HG02571 (cell line): ENCODE data around the gene PLCB2.

ENCODE experiments used
- ATAC-seq: cut with Tn5 transposase; IDR thresholded peaks from one replicate; pipeline ENCODE4 v1.9.1; 2021; ENCODE audit warnings: mild to moderate bottlenecking, moderate library complexity; ENCODE audit not compliant: unreplicated experiment

Gene PLCB2

DNA sequence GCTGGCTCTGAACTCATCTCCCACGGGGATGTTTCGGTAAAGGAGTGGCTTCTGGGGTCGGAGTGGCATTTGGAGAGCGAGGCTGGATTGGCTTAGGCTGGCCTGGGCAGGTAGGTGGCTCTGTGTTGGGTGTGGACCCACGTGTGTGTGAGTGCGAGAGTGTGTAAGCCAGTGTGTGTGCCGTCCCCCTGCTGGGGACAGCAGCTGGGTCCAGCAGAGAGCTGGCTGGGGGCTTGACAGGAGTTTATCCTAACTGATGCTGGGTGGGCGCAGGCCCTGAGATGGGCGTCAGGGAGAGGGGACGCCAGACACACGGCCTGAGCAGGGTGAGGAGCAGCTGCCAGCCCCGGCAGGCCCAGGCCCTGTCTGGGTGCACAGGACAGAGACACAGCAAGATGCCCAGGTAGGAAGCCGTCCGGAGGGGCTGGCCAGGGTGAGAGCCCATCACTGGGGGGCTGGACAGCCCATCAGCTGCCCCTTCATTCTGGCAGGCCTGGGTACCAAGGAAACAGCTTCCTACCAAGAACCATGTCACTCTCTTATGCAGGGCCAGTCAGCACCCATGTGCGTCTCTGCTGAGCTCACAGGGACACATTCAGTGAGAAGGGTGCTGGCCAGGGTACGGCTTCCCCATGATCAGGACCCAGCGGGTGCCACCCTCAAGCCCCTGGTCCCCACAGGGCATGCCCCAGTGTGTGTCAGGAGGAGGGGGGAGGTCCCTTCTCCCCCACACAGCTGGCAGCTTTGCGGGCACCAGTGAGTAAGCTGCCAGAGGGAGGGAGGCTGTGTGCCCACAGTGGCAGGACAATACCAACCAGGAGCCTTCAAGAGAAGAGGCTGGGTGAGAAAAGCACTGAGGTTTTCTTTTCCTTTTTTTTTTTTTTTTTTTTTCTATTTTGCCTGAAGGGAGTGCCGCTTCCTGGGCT lies 67.8 kb downstream of the PLCB2 start:
- ATAC-seq: no peak

DNA sequence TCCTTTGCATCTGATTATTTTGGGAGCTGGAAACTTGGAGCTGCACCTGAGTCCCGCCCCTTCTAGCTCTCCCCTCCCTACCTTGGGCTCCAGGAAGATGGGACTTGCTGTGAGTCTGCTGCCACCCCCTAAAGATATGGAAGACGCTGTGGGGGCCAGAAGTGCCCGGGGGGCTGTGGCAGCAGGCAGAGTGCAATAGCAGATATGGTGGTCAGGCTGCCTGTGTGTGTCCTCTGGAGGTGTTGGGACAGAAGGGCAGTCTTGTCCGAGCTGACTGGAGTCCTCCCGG lies 68.4 kb downstream of the PLCB2 start:
- ATAC-seq: no peak

DNA sequence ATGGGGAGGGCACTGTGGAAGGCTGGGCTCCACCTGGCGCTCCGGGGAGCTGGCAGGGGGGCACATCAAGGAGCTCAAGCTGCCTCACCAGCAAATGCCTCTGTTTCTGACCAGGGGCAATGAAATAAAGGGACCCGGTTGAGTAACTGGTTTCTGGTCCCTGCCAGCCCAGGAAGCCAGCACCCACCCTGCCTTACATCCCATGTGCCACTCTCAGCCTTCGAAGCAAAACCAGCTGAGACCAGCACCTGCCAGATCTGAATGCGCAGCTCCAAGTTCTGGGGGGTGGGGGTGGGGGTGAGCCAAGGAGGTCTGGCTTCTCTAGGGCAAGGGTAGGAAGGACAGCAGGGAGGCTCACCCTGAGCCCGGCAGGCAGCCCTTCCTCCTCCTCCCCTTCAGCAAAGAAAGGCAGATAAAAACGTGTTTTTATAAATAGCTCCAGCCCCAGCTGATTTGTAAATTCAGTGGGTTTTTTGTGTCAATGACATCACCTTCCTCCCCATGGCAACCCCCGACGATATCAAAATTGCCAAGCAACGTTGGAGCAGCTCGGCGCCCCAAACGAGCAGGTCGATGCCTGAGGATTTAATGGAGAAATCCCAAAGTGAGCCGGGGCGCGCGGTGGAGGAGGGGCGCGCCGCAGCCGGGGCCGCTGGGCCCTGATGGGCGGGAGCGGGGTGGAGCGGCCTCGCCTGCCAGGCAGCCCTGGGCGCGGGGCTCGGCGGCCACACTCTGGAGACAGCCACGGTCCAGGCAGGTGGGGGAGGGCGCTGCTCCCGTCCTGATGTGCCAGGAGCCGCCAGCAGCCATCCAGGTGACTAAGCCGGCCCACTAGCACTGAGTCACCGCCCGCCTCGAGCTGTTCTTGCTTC lies 69.0 kb downstream of the PLCB2 start, which contains the start of gene PAK6:
Gene PAK6 (plus strand): TSS at position 532 of the 872 bp plus-strand sequence. CDS start 25,723 bp downstream, outside the sequence.
- no peak for ATAC-seq
